Progenitor cell of endocrine pancreas (in vitro differentiated cells): ENCODE data around the gene AQP4. TPM values are rescaled to one million over a fixed set of nuclear protein-coding genes. Genes with fewer than 3 reads are reported as not detected.

Experiments
- DNase-seq: peaks from one replicate; pipeline ENCODE4 v3.0.0; 2021; ENCODE audit warnings: low spot score; ENCODE audit not compliant: unreplicated experiment
- H3K27ac Mint-ChIP-seq: 2 replicates; pipeline ENCODE4 v1.8.0; 2021; ENCODE audit warnings: mild to moderate bottlenecking, moderate library complexity, mixed read lengths
- H3K27me3 Mint-ChIP-seq: 2 replicates; pipeline ENCODE4 v1.8.0; 2021; ENCODE audit warnings: mixed read lengths
- H3K36me3 Mint-ChIP-seq: 2 replicates; pipeline ENCODE4 v1.8.0; 2022; ENCODE audit warnings: mixed read lengths; ENCODE audit not compliant: insufficient read depth
- H3K4me1 Mint-ChIP-seq: 2 replicates; pipeline ENCODE4 v1.8.0; 2021; ENCODE audit warnings: low read depth, mixed read lengths
- H3K4me3 Mint-ChIP-seq: 2 replicates; pipeline ENCODE4 v1.8.0; 2021; ENCODE audit warnings: low read depth, mild to moderate bottlenecking, moderate library complexity, mixed read lengths
- H3K9me3 Mint-ChIP-seq: 2 replicates; pipeline ENCODE4 v1.8.0; 2021; ENCODE audit warnings: low read depth, mixed read lengths
- CTCF ChIP-seq: fragments of 200-600 bp; sonication (generic); IDR thresholded peaks from one replicate; pipeline ENCODE4 v1.5.0; 2021; ENCODE audit warnings: antibody characterized with exemption, mild to moderate bottlenecking; ENCODE audit not compliant: unreplicated experiment
- total RNA-seq: library from RNA; stranded (reverse); gene quantifications from 2 replicates; pipeline ENCODE4 v1.2.1, GENCODE V29; 2021

The AQP4 gene
- total RNA-seq, 1 donor from 2014 or later: 1.7 TPM

- H3K27me3 Mint-ChIP-seq: peaks cover 25% of the 10 kb centered on the region
- peaks cover 1% of the 10 kb centered on the region for H3K4me1 Mint-ChIP-seq
- no peak for TF ChIP-seq CTCF
- no peaks in the 10 kb centered on the region for H3K9me3 Mint-ChIP-seq
- DNase-seq: no peak
- H3K4me3 Mint-ChIP-seq: no peak overlapping the region
- H3K27ac Mint-ChIP-seq: no peak overlapping the region
- no peaks in the 10 kb centered on the region for H3K36me3 Mint-ChIP-seq
These were observed 21.7 kb downstream of the AQP4 start for GRCh38 chr18:26843760-26844159.

DNA sequence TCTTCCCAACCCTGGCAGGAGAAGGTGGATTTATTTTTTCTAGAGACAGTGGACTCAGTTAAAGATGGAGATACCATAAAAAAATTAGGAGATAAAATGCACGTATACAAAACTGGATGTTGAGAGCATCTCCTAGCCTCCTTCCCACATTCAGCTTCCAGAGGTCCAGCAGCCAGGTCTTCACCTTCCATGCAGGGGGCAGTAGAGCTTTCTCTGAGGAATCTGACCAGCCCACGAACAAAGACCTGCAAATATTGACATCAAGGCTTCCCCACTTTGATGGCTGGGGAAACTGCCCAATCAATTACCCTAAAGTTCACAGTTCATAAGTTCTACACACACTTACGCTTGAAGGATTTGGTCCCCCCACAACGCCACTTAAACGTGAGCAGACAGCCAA, 24.5 kb downstream of the AQP4 start:
- Mint-ChIP-seq H3K36me3 (no peaks in the 10 kb centered on the region), H3K27ac (no peak overlapping the region), H3K27me3 (peaks cover 29% of the 10 kb centered on the region), H3K4me3 (no peak overlapping the region), H3K4me1 (peaks cover 1% of the 10 kb centered on the region), H3K9me3 (no peaks in the 10 kb centered on the region)
- peak; percentile 39 for TF ChIP-seq CTCF
- no peak for DNase-seq

- no peak overlapping the region for H3K27ac Mint-ChIP-seq
- no peak for DNase-seq
- peaks cover 43% of the 10 kb centered on the region for H3K27me3 Mint-ChIP-seq
- no peak overlapping the region for H3K4me3 Mint-ChIP-seq
- H3K36me3 Mint-ChIP-seq: no peaks in the 10 kb centered on the region
- no peaks in the 10 kb centered on the region for H3K9me3 Mint-ChIP-seq
- TF ChIP-seq CTCF: no peak
- H3K4me1 Mint-ChIP-seq: peaks cover 1% of the 10 kb centered on the region
These were observed 25.9 kb downstream of the AQP4 start for GRCh38 chr18:26839609-26840008.

DNA sequence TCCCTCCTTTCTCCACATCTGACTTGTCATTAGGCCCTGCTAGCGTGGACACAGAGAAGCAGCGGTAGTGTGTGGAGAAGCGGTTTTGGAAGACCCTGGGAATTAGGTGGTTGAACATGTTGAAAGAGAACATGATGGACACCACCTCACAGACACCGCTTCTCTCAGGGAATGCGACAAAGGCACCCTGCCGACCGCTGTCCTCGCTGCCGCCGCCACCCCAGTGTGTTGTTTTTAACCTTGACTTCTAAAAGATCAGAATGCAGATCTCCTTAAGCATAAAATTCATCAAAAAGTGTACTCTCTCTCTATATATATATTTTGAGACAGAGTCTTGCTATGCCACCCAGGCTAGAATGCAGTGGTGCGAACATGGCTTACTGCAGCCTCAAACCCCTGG, 33.2 kb downstream of the AQP4 start:
- H3K4me1 Mint-ChIP-seq: peaks cover 4% of the 10 kb centered on the region
- no peaks in the 10 kb centered on the region for H3K9me3 Mint-ChIP-seq
- no peaks in the 10 kb centered on the region for H3K36me3 Mint-ChIP-seq
- H3K4me3 Mint-ChIP-seq: no peak overlapping the region
- TF ChIP-seq CTCF: no peak
- no peak overlapping the region for H3K27ac Mint-ChIP-seq
- H3K27me3 Mint-ChIP-seq: peaks cover 59% of the 10 kb centered on the region
- no peak for DNase-seq

- Mint-ChIP-seq H3K36me3 (no peaks in the 10 kb centered on the region), H3K9me3 (no peaks in the 10 kb centered on the region), H3K27me3 (peaks cover 50% of the 10 kb centered on the region), H3K4me1 (peaks cover 4% of the 10 kb centered on the region), H3K4me3 (no peak overlapping the region), H3K27ac (no peak overlapping the region)
- TF ChIP-seq CTCF: no peak
- DNase-seq: no peak
These were observed 37.9 kb downstream of the AQP4 start for GRCh38 chr18:26827581-26827980.
